Lung (tissue), 12 donors: ENCODE measurements around the gene C1QTNF6. TPM values are rescaled to one million over a fixed set of nuclear protein-coding genes. Genes with fewer than 3 reads are reported as not detected.

Experiments
- ATAC-seq: fragments of 200-7000 bp; cut with Tn5 transposase; one replicate; pipeline ENCODE4 v1.9.1; 2020; ENCODE audit warnings: moderate number of reproducible peaks; ENCODE audit not compliant: insufficient read depth, low FRiP score
- DNase-seq, 3 donors: peaks; one replicate each; pipeline ENCODE4 v3.0.0-alpha.2; 2013 to 2017
- H3K27ac ChIP-seq, 2 donors: one replicate each; pipeline ENCODE4 v1.5.1; 2013; ENCODE audit warnings: mild to moderate bottlenecking in 2 of 2, moderate library complexity in 2 of 2, control low read depth in 1 of 2, inconsistent platforms in 1 of 2, low read depth in 1 of 2, low read length in 1 of 2
- H3K27me3 ChIP-seq, 3 donors: one replicate each; pipeline ENCODE4 v1.5.1; 2013; ENCODE audit warnings: low read length in 2 of 3; ENCODE audit not compliant: control insufficient read depth in 3 of 3, insufficient read depth in 3 of 3
- H3K36me3 ChIP-seq, 4 donors: one replicate each; pipeline ENCODE4 v1.5.1; 2013; ENCODE audit warnings: low read length in 4 of 4, mild to moderate bottlenecking in 1 of 4, moderate library complexity in 1 of 4; ENCODE audit not compliant: control insufficient read depth in 4 of 4, insufficient read depth in 4 of 4
- H3K4me1 ChIP-seq, 5 donors: one replicate each; pipeline ENCODE4 v1.5.1; 2013; ENCODE audit warnings: low read length in 5 of 5, mild to moderate bottlenecking in 2 of 5, moderate library complexity in 1 of 5; ENCODE audit not compliant: control insufficient read depth in 5 of 5, insufficient read depth in 5 of 5
- H3K4me3 ChIP-seq: one replicate; pipeline ENCODE4 v1.5.1; 2013; ENCODE audit warnings: mild to moderate bottlenecking, control low read depth, moderate library complexity
- H3K9ac ChIP-seq, 2 donors: one replicate each; pipeline ENCODE4 v1.5.1; 2013; ENCODE audit warnings: low read length in 2 of 2, control low read depth in 1 of 2; ENCODE audit not compliant: insufficient read depth in 1 of 2
- H3K9me3 ChIP-seq, 4 donors: one replicate each; pipeline ENCODE4 v1.5.1; 2013; ENCODE audit warnings: low read length in 3 of 4, mild to moderate bottlenecking in 1 of 4, moderate library complexity in 1 of 4; ENCODE audit not compliant: control insufficient read depth in 4 of 4, insufficient read depth in 3 of 4
- CTCF ChIP-seq: IDR thresholded peaks from 2 replicates; pipeline ENCODE4 v1.5.1; 2012; ENCODE audit warnings: mild to moderate bottlenecking; ENCODE audit errors: control extremely low read depth, extremely low read depth
- WGBS, 2 donors: extraction: QIAGEN DNeasy Blood & Tissue Kit; methylation state at CpG; one replicate each; pipeline ENCODE4 v1.1.7; 2013; 5-methylcytosine and 5-hydroxymethylcytosine counted together
- polyA plus RNA-seq, 2 donors: library from polyadenylated mRNA; stranded (reverse); fragments of 200-250 nt; gene quantifications; one replicate each; pipeline ENCODE4 v1.2.1, GENCODE V29; 2013
- total RNA-seq, 2 donors: library from RNA; depleted of rRNA in 1 of 2; stranded (reverse); fragments of >200 nt in 1 of 2; gene quantifications; one replicate each; pipeline ENCODE4 v1.2.1, GENCODE V29; 2014 to 2021
- donor health status: control.
- donor health status: control.
- donor health status: Bipolar disorder and iron deficiency.
- donor health status: healthy.
- donor health status: DM: yes; HTN: yes; CAD: no.

C1QTNF6 gene
- total and polyA plus RNA-seq, 4 donors = 3.8 to 14.0 (median 4.3) TPM

GRCh38 chr22:37177221-37177620 is 10.8 kb downstream of the C1QTNF6 start:
- no peak for TF ChIP-seq CTCF
- DNase-seq (no peak), ATAC-seq (no peak)
- H3K27ac ChIP-seq = peak overlapping the region in 1 of 2 donors; percentile 48
- WGBS, 2 donors = 61 to 73% methylated on average over 5 of the region's 5 CpGs
- H3K9ac ChIP-seq = no peak overlapping the region
- H3K27me3 ChIP-seq = peaks cover 0 to 3% (median 2%) of the 10 kb centered on the region in 3 donors
- no peaks in the 10 kb centered on the region for H3K9me3 ChIP-seq
- no peaks in the 10 kb centered on the region for H3K36me3 ChIP-seq
- H3K4me3 ChIP-seq = no peak overlapping the region
- peaks cover 0 to 42% (median 19%) of the 10 kb centered on the region in 5 donors for H3K4me1 ChIP-seq

- Histone ChIP-seq H3K36me3 (no peaks in the 10 kb centered on the region), H3K9ac (no peak overlapping the region), H3K9me3 (no peaks in the 10 kb centered on the region), H3K27ac (peak overlapping the region in 1 of 2 donors; percentile 48), H3K4me1 (peaks cover 0 to 42% (median 19%) of the 10 kb centered on the region in 5 donors), H3K4me3 (no peak overlapping the region), H3K27me3 (peaks cover 0 to 3% (median 2%) of the 10 kb centered on the region in 3 donors)
- ATAC-seq (no peak), DNase-seq (peak; percentile 87 to 93 (median 92))
- 7 to 10% methylated on average over 23 of the region's 23 CpGs for WGBS, 2 donors
- no peak for TF ChIP-seq CTCF
Measured at GRCh38 chr22:37176464-37177061, 11.5 kb downstream of the C1QTNF6 start.

- peak overlapping the region in 1 of 2 donors; percentile 48 for H3K27ac ChIP-seq
- H3K9me3 ChIP-seq = no peaks in the 10 kb centered on the region
- no peak overlapping the region for H3K9ac ChIP-seq
Measured at GRCh38 chr22:37175414-37176281, 12.4 kb downstream of the C1QTNF6 start.

More at GRCh38 chr22:37175414-37176281, 12.4 kb downstream of the C1QTNF6 start:
- Histone ChIP-seq H3K36me3 (no peaks in the 10 kb centered on the region), H3K4me3 (no peak overlapping the region), H3K4me1 (peaks cover 0 to 42% (median 19%) of the 10 kb centered on the region in 5 donors), H3K27me3 (peaks cover 0 to 5% (median 2%) of the 10 kb centered on the region in 3 donors)
- peak in 1 of 3 donors; percentile 23 for DNase-seq
- ATAC-seq = no peak
- 59 to 65% methylated on average over 18 of the region's 18 CpGs for WGBS, 2 donors
- TF ChIP-seq CTCF = no peak
